K562 (cell line): ENCODE results near the gene KRT16. TPM values are rescaled to one million over a fixed set of nuclear protein-coding genes. Genes with fewer than 3 reads are reported as not detected.

ENCODE experiments used
- ATAC-seq: fragments of 200-7000 bp; cut with Tn5 transposase; 3 replicates; pipeline ENCODE4 v1.9.1; 2020; ENCODE audit warnings: moderate library complexity
- BruUV-seq: library from RNA; stranded (reverse); fragments of 400-500 nt; replicated peaks from 2 replicates; lab custom pipeline; 2021; lab: Mats Ljungman, UMichigan
- CTCF ChIA-PET: fragments of 300-600 bp; formaldehyde crosslinking; extraction: SDS; loops from one replicate; lab custom pipeline; 2021; ENCODE audit warnings: low intra/inter-chr PET ratio; lab: Yijun Ruan, JAX
- POLR2A ChIA-PET: fragments of 300-600, 350-650 bp; sonication (Branson Sonifier 250); formaldehyde crosslinking; extraction: SDS; loops from one replicate; lab custom pipeline; 2021; ENCODE audit warnings: antibody characterized with exemption, inconsistent platforms; lab: Yijun Ruan, JAX
- DNase-seq, 4 experiments: peaks; one replicate each; pipeline versions ENCODE4 v3.0.0 to v3.0.0-alpha.2; 2011 to 2018; ENCODE audit warnings: low spot score in 3 of 4, mixed read lengths in 3 of 4; ENCODE audit errors: extremely low read depth in 1 of 4
- FAIRE-seq: peaks from 2 replicates; lab custom pipeline; 2011; peaks lifted over from hg19 to GRCh38; lab: Jason Lieb, UNC
- H2AFZ ChIP-seq: 2 replicates; pipeline ENCODE4 v1.6.0; 2011; ENCODE audit warnings: low read depth, low read length, control low read depth, inconsistent platforms
- H3K27ac ChIP-seq: fragments of 200-600 bp; 3 replicates; pipeline ENCODE4 v1.8.0; 2011; ENCODE audit warnings: low read depth, mild to moderate bottlenecking, control low read depth, inconsistent platforms, low read length, moderate library complexity, mixed read lengths; ENCODE audit errors: extremely low read depth
- H3K27me3 ChIP-seq, 2 experiments: fragments of 300-600 bp in 1 of 2; 2 replicates in 1 of 2; 3 replicates in 1 of 2; pipeline versions ENCODE4 v1.6.0 to v1.8.0; 2011; ENCODE audit warnings: inconsistent platforms in 2 of 2, low read length in 2 of 2, mild to moderate bottlenecking in 1 of 2, mixed read lengths in 1 of 2, moderate library complexity in 1 of 2; ENCODE audit not compliant: control insufficient read depth in 2 of 2, insufficient read depth in 2 of 2
- H3K36me3 ChIP-seq: fragments of 300-600 bp; 3 replicates; pipeline ENCODE4 v1.8.0; 2011; ENCODE audit warnings: mild to moderate bottlenecking, low read length, inconsistent platforms; ENCODE audit not compliant: control insufficient read depth, insufficient read depth
- H3K4me1 ChIP-seq, 2 experiments: fragments of 200-600 bp in 1 of 2; replicated peaks in 1 of 2; 2 replicates in 1 of 2; 3 replicates in 1 of 2; pipeline versions ENCODE4 v1.5.1 to v1.8.0; 2011; ENCODE audit warnings: inconsistent platforms in 2 of 2, low read length in 2 of 2, mild to moderate bottlenecking in 1 of 2, mixed read lengths in 1 of 2, moderate library complexity in 1 of 2; ENCODE audit not compliant: control insufficient read depth in 2 of 2, insufficient read depth in 2 of 2
- H3K4me2 ChIP-seq: 2 replicates; pipeline ENCODE4 v1.6.1; 2011; ENCODE audit warnings: low read length, control low read depth, inconsistent platforms, mixed read lengths; ENCODE audit not compliant: insufficient read depth
- H3K4me3 ChIP-seq: fragments of 200-600 bp; sonication (generic), shearing (Covaris generic); 2 replicates; pipeline ENCODE4 v1.5.1; 2016; ENCODE audit warnings: control low read depth, inconsistent platforms
- H3K79me2 ChIP-seq: fragments of 200-600 bp; 3 replicates; pipeline ENCODE4 v1.8.0; 2011; ENCODE audit warnings: low read length, inconsistent platforms; ENCODE audit not compliant: control insufficient read depth, insufficient read depth
- H3K9ac ChIP-seq, 2 experiments: 2 replicates each; pipeline versions ENCODE4 v1.6.0 to v1.6.1; 2011; ENCODE audit warnings: low read depth in 2 of 2, low read length in 2 of 2, control low read depth in 1 of 2, inconsistent platforms in 1 of 2, mild to moderate bottlenecking in 1 of 2, mixed read lengths in 1 of 2; ENCODE audit not compliant: insufficient read depth in 1 of 2
- H3K9me1 ChIP-seq: one replicate; pipeline ENCODE4 v1.6.0; 2011; ENCODE audit warnings: inconsistent platforms, mild to moderate bottlenecking, low read length, moderate library complexity; ENCODE audit not compliant: control insufficient read depth, insufficient read depth
- H3K9me3 ChIP-seq: replicated peaks from 2 replicates; pipeline ENCODE4 v1.5.1; 2011; ENCODE audit warnings: low read depth, low read length, inconsistent platforms; ENCODE audit not compliant: control insufficient read depth, insufficient read depth
- H4K20me1 ChIP-seq: replicated peaks from 2 replicates; pipeline ENCODE4 v1.6.1; 2011; ENCODE audit warnings: low read length, inconsistent platforms, mixed read lengths; ENCODE audit not compliant: control insufficient read depth, insufficient read depth
- E4F1 ChIP-seq: fragments of 250-450 bp; sonication (Bioruptor Pico); IDR thresholded peaks from 2 replicates; pipeline ENCODE4 v1.5.0; 2021; ENCODE audit warnings: mild to moderate bottlenecking, borderline replicate concordance
- FOXA3 ChIP-seq, 2 experiments: fragments of 450-650 bp in 1 of 2; sonication (generic) in 1 of 2; formaldehyde crosslinking; IDR thresholded peaks in 1 of 2; conservative IDR thresholded peaks in 1 of 2; 2 replicates each; pipeline versions ENCODE4 v1.4.0 to v1.8.0; 2020 to 2022; ENCODE audit warnings: mild to moderate bottlenecking in 2 of 2, missing genetic modification reagents in 1 of 2
- FOXP1 ChIP-seq: sonication (generic); formaldehyde crosslinking; IDR thresholded peaks from 2 replicates; pipeline ENCODE4 v1.8.0; 2022; ENCODE audit warnings: mild to moderate bottlenecking, missing genetic modification reagents
- JUNB ChIP-seq: fragments of 450-650 bp; formaldehyde crosslinking; conservative IDR thresholded peaks from 2 replicates; pipeline ENCODE4 v1.4.0; 2020; ENCODE audit warnings: mild to moderate bottlenecking
- KAT2B ChIP-seq: IDR thresholded peaks from one replicate; pipeline ENCODE4 v1.6.1; 2012; ENCODE audit warnings: low read depth, mild to moderate bottlenecking, control low read depth, inconsistent platforms, low read length, moderate library complexity
- MCM7 ChIP-seq, 2 experiments: fragments of 450-650 bp; IDR thresholded peaks; 2 replicates each; pipeline ENCODE4 v1.6.1; 2016 to 2018
- MEIS2 ChIP-seq: fragments of 450-650 bp; IDR thresholded peaks from 2 replicates; pipeline ENCODE4 v1.6.1; 2014; ENCODE audit warnings: mild to moderate bottlenecking; ENCODE audit not compliant: partially characterized antibody
- NFE2L1 ChIP-seq: fragments of 450-650 bp; IDR thresholded peaks from 2 replicates; pipeline ENCODE4 v1.6.1; 2016; ENCODE audit warnings: missing genetic modification characterization, low read depth, mild to moderate bottlenecking, missing compliant biosample characterization, moderate library complexity, borderline replicate concordance
- PHF8 ChIP-seq: fragments of 200-600 bp; sonication (generic); IDR thresholded peaks from 2 replicates; pipeline ENCODE4 v1.6.1; 2012; ENCODE audit warnings: mixed run types, mild to moderate bottlenecking, inconsistent platforms, low read length, moderate library complexity, borderline replicate concordance
- RAD21 ChIP-seq, 2 experiments: fragments of 250-450 bp in 1 of 2; fragments of 450-650 bp in 1 of 2; sonication (Bioruptor Pico) in 1 of 2; formaldehyde crosslinking in 1 of 2; IDR thresholded peaks in 1 of 2; conservative IDR thresholded peaks in 1 of 2; 2 replicates each; pipeline versions ENCODE4 v1.4.0 to v1.8.0; 2020 to 2022; ENCODE audit warnings: mild to moderate bottlenecking in 2 of 2, moderate library complexity in 1 of 2
- THAP12 ChIP-seq: fragments of 250-450 bp; sonication (Bioruptor Pico); IDR thresholded peaks from 2 replicates; pipeline ENCODE4 v1.9.0; 2021; ENCODE audit warnings: mild to moderate bottlenecking, inconsistent platforms
- WGBS: fragments of 100-300 bp; shearing (Covaris generic); methylation state at CpG from one replicate; pipeline ENCODE4 v1.1.6; 2016; ENCODE audit warnings: low coverage, mixed read lengths; ENCODE audit not compliant: insufficient coverage; ENCODE audit errors: missing lambda C conversion rate; 5-methylcytosine and 5-hydroxymethylcytosine counted together
- in situ Hi-C: fragments of 300-500 bp; cut with MboI; formaldehyde crosslinking; loops from 4 replicates; pipeline ENCODE4 v1.15.0; 2018; ENCODE audit warnings: inconsistent platforms, mixed read lengths
- intact Hi-C: fragments of 100-400 bp; cut with micrococcal nuclease; formaldehyde crosslinking; loops from 2 replicates; pipeline ENCODE4 v1.14.2; 2022
- polyA plus RNA-seq, 8 experiments: library from polyadenylated mRNA; depleted of rRNA in 4 of 8; stranded (reverse) in 5 of 8; unstranded in 3 of 8; fragments of >200 nt; fragmentation: Nextera tagmentation in 2 of 8; fragmentation: Illumina TruSeq in 1 of 8; extraction: Ambion mirVana in 2 of 8; extraction: Trizol in 1 of 8; gene quantifications; 2 replicates each; pipeline versions ENCODE4 v1.2.1 to v1.2.3, GENCODE V29; 2011 to 2014; ENCODE audit warnings: inconsistent platforms in 1 of 8, missing spikeins in 1 of 8
- total RNA-seq, 7 experiments: library from RNA; depleted of rRNA in 6 of 7; stranded (reverse); fragments of >200 nt in 6 of 7; fragmentation: Illumina TruSeq in 2 of 7; extraction: Trizol in 2 of 7; gene quantifications; 2 replicates each; pipeline versions ENCODE4 v1.2.1 to v1.2.3, GENCODE V29; 2011 to 2021; ENCODE audit warnings: low replicate concordance in 1 of 7

KRT16 gene
- total and polyA plus RNA-seq, 9 of the 15 experiments (the other 6 are each of a cell fraction or from before 2014, with no cell fraction given), result 0.04 TPM; not detected in 8

GRCh38 chr17:41599680-41600079 lies 12.9 kb downstream of the KRT16 start:
- no peak for DNase-seq
- Histone ChIP-seq H3K9me1 (no peaks in the 10 kb centered on the region), H3K27me3 (peaks cover 5 to 27% of the 10 kb centered on the region in 2 experiments; a peak in 4 of 5 replicates)
- TF ChIP-seq JUNB (CRISPR knock-in tag), result no peak
- no peak for TF ChIP-seq FOXA3 (CRISPR knock-in tag; conservative IDR thresholded peaks at IDR 0.05 in 1 of 2, IDR thresholded peaks at IDR 0.05 in 1 of 2)
- no peak for TF ChIP-seq MEIS2
- TF ChIP-seq NFE2L1 (tag), result no peak
- no peak for TF ChIP-seq RAD21 (CRISPR knock-in tag; conservative IDR thresholded peaks at IDR 0.05 in 1 of 2, IDR thresholded peaks at IDR 0.05 in 1 of 2)
- no peak for TF ChIP-seq E4F1
- no peak for TF ChIP-seq KAT2B
- no peak for TF ChIP-seq FOXP1 (CRISPR knock-in tag)
- TF ChIP-seq MCM7 (IDR thresholded peaks at IDR 0.05), result no peak
- no peak for TF ChIP-seq PHF8
- no peak for TF ChIP-seq THAP12 (CRISPR knock-in tag)
- TF ChIP-seq, all 486 proteins: peak for 0
- intact Hi-C loops, result no loop called here
- ChIA-PET CTCF (no interaction called here), POLR2A (no interaction called here)
- H3K4me3 ChIP-seq, result no peak overlapping the region
- no peaks in the 10 kb centered on the region for H3K79me2 ChIP-seq
- no peaks in the 10 kb centered on the region for H3K36me3 ChIP-seq
- H3K4me1 ChIP-seq, result no peaks in the 10 kb centered on the region
- no peak overlapping the region for H2AFZ ChIP-seq
- ATAC-seq (no peak), FAIRE-seq (no peak)
- H4K20me1 ChIP-seq, result no peaks in the 10 kb centered on the region; the same call in 1 of the 2 replicates
- H3K9me3 ChIP-seq, result no peaks in the 10 kb centered on the region
- no peak overlapping the region for H3K27ac ChIP-seq
- no peak overlapping the region for H3K4me2 ChIP-seq
- no CpG with 5 or more reads among the region's 1 CpG for WGBS
- in situ Hi-C loops, result no loop called here
- H3K9ac ChIP-seq, result no peak overlapping the region
- BruUV-seq, result no TSS peak
